Measurements from ENCODE around the gene STKLD1. TPM values are rescaled to one million over a fixed set of nuclear protein-coding genes. Genes with fewer than 3 reads are reported as not detected.
"Not testable (repeated sequence)": the region's sequence is repeated elsewhere in the genome, so short reads cannot be mapped to it uniquely, and the experiment has no call there.

The STKLD1 gene
- 0.47 and 1.2 TPM in 2 replicates for total RNA-seq

- peak; percentile 98 for DNase-seq
Measured at GRCh38 chr9:133375724-133376654, at the start of gene STKLD1, which contains the start of gene SURF4. Gene STKLD1, plus strand, starts transcription at chr9:133376366. Its CDS starts 108 bp downstream, at chr9:133376474. Gene SURF4, minus strand, starts transcription at chr9:133376060. Its CDS starts 91 bp downstream, at chr9:133375969.

- not testable (repeated sequence) for DNase-seq
Measured at GRCh38 chr9:133327021-133327420, 49.1 kb upstream of the STKLD1 start.

- DNase-seq, result no peak
Measured at GRCh38 chr9:133327834-133328484, 48.2 kb upstream of the STKLD1 start.

GRCh38 chr9:133329306-133330156, 46.6 kb upstream of the STKLD1 start:
- DNase-seq, result peak; percentile 37

GRCh38 chr9:133331221-133331620, 44.9 kb upstream of the STKLD1 start:
- no peak for DNase-seq

GRCh38 chr9:133331641-133332380, 44.4 kb upstream of the STKLD1 start:
- no peak for DNase-seq

GRCh38 chr9:133332381-133332730, 43.8 kb upstream of the STKLD1 start:
- DNase-seq, result no peak

- DNase-seq, result no peak
Measured at GRCh38 chr9:133333011-133333410, 43.2 kb upstream of the STKLD1 start.

GRCh38 chr9:133333566-133333965, 42.6 kb upstream of the STKLD1 start:
- DNase-seq, result no peak

GRCh38 chr9:133334161-133334560, 42.0 kb upstream of the STKLD1 start:
- DNase-seq, result no peak

- DNase-seq, result not testable (repeated sequence)
Measured at GRCh38 chr9:133334888-133335287, 41.3 kb upstream of the STKLD1 start.

GRCh38 chr9:133335924-133336811, 40.0 kb upstream of the STKLD1 start, which contains the start of gene SURF6:
Gene SURF6, minus strand, starts transcription at chr9:133336188. Its CDS starts 56 bp downstream, at chr9:133336132.
- peak; percentile 94 for DNase-seq

GRCh38 chr9:133339641-133340040, 36.5 kb upstream of the STKLD1 start:
- DNase-seq, result no peak

- no peak for DNase-seq
Measured at GRCh38 chr9:133340256-133340655, 35.9 kb upstream of the STKLD1 start.

- no peak for DNase-seq
Measured at GRCh38 chr9:133340916-133341315, 35.2 kb upstream of the STKLD1 start.

GRCh38 chr9:133341369-133342068, 34.6 kb upstream of the STKLD1 start:
- DNase-seq, result no peak

- DNase-seq, result peak; percentile 19
Measured at GRCh38 chr9:133342069-133342406, 34.1 kb upstream of the STKLD1 start.

- DNase-seq, result peak; percentile 30
Measured at GRCh38 chr9:133342570-133342969, 33.6 kb upstream of the STKLD1 start.

- DNase-seq, result no peak
Measured at GRCh38 chr9:133344071-133344470, 32.1 kb upstream of the STKLD1 start.

- no peak for DNase-seq
Measured at GRCh38 chr9:133344979-133345378, 31.2 kb upstream of the STKLD1 start.

Data from dermis blood vessel endothelial cell (primary cell).